ENCODE results near the gene PRDM1.

GRCh38 chr6:106145144-106145543 lies 59.0 kb downstream of the PRDM1 start:
- TF ChIP-seq ATF2 (CRISPR knock-in tag; IDR thresholded peaks at IDR 0.05), result no peak
- TF ChIP-seq ZBTB14 (CRISPR knock-in tag; IDR thresholded peaks at IDR 0.05), result no peak
